Inferior parietal cortex (tissue), 1 donor: ENCODE data around the gene POLE3.
A peak's percentile ranks its signal among the peaks of the same experiment; 100 is the strongest.
"Not testable (repeated sequence)": the region's sequence is repeated elsewhere in the genome, so short reads cannot be mapped to it uniquely, and the experiment has no call there.

Experiments
- DNase-seq: peaks from one replicate; pipeline ENCODE4 v3.0.0-alpha.2; 2016; ENCODE audit errors: extremely low spot score

The POLE3 gene

DNA sequence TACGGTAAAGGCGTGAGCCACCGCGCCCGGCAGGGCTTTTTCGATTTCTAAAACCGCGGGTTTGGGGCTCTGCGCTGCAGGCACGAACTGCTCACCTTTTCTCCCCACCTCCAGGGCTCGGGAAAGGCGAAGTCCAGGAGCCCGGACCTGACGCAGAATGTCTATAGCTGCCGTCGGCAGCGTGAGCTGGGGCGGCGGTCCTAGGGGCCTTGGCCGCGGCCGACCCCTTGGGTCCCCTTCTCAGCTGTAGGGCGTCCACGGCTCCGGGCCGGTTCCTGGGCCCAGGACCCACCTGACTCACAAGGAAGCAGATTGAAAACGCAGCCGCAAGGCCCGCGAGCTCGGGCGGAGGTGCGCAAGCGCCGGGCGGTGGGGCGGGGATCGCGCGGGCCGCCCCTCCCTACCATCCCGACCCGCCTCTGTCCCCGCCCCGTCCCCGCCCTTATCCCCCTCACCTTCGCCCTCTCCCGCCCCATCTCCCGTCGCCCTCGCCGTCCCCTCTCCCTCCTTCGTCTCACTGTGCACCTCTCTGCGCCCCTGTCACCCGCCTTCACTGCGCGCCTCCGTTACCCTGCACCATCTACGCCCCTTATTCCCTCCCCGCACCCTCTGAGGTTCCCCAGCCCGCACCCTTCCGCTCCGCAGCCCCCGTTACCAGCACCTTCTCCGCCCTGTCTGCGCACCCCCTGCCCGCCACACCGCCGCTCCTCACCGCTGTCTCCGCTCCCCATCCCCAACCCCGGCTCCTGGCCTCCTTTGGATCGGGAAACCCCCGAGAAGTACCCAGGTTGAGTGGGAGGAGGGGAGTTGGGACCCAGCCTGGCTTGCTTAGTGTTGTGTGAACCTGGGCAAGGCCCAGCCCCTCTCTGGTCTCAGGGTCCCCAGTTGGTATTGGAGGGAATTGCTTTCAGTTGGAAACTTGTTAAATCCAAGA, 33.6 kb downstream of the POLE3 start, which contains the start of gene HDHD3:
Gene HDHD3 (minus strand): TSS at position 353 of the 934 bp plus-strand sequence. CDS start 2,632 bp downstream, outside the sequence.
- peak; percentile 67 for DNase-seq

DNA sequence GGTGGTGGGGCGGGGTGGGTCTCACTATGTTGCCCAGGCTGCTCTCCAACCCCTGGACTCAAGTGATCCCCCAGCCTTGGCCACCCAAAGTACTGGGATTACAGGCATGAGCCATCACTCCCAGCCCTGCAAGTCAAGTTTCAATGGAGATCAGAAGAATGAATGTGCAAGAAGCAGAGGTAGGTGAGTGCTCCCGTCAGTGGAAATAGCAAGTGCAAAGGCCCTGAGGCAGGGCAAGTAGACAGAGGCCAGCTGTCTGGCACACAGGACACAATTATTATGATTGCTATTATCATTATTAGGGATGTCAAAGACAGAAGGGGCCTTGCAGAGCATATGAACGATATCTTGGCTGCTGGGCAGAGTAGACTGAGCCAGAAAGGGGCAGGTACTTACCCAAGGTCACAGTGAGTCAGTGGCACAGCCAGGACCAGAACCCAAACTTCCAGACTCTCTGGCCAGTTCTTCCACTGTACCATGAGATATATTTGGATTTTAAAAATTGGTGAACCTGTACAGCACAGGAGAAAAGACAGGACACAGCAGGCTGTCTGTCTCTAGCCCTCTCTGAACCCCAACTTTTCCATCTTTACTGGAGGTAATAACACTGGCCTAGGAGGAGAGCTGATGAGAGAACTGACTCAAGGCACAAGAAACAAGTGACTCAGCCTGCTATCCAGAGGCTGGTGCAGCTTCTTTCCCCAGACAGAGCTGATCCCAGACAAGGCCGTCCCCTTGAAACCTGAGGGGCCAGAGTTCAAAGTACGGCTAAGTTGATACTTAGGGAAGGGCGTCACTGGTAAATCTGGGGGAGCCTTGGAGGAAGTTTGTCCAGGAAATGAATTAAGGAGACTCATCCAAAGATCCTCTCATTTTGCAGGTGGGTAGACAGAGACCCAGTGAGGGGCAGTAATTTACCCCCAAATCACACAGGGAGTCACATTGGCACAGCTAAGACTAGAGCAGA, 35.1 kb downstream of the POLE3 start:
- no peak for DNase-seq

- no peak for DNase-seq
Measured at GRCh38 chr9:113373676-113374392, 36.6 kb downstream of the POLE3 start.

DNA sequence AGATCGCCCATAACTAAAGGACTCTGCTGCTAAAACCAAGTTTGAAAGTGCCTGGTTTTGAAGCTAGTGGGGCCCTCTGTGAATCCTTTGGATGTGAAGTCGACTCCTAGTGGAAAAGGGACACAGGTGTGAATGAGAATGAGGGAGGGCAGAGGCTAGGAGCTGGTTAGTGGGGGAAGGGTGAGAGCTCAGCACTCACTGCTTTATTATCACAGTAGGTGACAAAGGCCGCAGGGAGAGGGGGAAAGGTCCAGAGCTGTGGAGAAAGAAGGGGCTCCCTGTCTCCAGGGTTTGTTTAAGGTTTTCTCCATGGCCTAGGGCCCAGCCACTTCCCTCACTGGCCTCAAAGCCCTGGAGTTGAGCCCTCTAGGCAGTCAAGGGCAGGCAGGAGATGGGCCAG, 37.2 kb downstream of the POLE3 start:
- no peak for DNase-seq

GRCh38 chr9:113372059-113372458, 38.4 kb downstream of the POLE3 start:
- no peak for DNase-seq

- DNase-seq, result no peak
Measured at GRCh38 chr9:113370806-113371325, 39.6 kb downstream of the POLE3 start.

- DNase-seq, result no peak
Measured at GRCh38 chr9:113369855-113370140, 40.7 kb downstream of the POLE3 start.

DNA sequence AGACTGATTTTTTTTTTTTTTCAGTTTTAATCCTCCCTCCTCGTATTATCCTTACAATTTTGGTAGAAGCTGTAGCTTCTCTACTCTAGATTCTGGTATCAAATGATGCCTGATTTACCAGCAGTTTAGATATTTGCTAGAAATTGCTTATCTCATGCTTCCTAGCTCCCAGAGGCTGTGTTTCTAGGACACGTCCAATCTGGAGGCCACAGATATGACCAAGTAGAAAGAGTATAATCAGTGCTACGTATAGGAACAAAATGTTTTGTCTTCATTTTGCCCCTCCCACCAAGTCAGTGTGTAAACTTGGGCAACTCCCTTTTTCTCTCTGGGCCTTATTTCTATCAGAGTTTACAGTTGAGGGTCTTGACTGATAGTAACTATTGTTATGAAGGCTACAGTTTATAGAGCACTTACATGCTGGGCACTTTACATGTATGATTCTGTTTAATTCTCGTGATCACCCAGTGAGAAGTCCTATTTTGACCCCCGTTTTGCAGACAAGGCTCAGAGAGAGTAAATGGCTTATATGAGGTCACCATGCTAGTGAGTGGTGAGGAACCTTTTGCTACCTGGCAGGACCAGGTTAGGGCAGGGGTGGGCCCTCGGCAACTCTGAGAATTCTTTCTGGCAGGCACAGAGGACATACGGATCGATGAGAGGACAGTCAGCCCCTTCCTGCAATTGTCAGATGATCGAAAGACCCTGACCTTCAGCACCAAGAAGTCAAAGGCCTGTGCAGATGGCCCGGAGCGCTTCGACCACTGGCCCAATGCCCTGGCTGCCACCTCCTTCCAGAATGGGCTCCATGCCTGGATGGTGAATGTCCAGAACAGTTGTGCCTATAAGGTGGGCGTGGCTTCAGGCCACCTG, 41.3 kb downstream of the POLE3 start:
- DNase-seq, result peak; percentile 28

DNA sequence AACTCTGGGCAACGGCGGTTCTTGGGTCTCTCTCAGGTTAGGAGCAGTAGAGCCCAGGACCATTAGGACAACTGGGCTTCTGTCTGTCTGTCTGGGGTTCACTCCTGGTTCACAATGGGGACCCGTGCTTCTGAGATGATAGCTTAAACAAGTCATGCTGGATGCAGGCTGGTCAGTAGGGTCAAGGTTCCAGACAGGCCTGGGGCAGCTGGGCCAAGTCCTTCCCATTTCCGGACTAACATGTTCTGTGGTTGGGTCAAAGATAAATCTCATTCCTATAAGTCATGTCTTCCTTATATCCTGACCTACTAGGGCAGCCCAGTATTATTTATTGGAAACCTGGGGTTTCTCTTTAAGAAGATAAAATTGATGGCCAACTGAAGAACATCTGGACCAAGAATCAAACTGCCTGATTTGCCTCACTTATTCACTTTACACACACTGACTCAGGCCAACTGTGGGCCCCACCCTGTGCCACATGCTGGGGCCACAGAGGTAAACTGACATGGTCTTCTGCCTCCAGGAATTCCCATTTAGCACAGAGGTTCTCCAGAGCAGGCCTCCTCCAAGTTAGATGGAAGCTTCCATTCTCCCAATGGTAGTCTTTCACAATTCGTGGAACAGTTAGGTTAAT, 42.0 kb downstream of the POLE3 start:
- no peak for DNase-seq

GRCh38 chr9:113365652-113366051, 44.8 kb downstream of the POLE3 start:
- DNase-seq, result not testable (repeated sequence)

- DNase-seq, result no peak
Measured at GRCh38 chr9:113364951-113365350, 45.5 kb downstream of the POLE3 start.

DNA sequence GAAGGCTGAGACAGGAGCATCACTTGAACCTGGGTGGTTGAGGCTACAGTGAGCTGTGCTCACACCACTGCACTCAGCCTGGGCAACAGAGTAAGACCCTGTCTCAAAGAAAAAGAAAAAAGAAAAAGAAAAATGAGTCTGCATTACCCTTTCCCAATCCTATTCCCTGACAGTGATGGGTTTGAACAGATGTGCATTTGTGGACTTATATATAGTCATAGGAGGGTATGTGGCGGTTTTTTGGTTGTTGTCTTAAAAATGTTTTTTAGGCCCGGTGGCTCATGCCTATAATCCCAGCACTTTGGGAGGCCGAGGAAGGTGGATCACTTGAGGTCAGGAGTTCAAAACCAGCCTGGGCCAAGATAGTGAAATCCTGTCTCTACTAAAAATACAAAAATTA, 47.1 kb downstream of the POLE3 start:
- DNase-seq, result no peak

GRCh38 chr9:113361304-113362018, 49.0 kb downstream of the POLE3 start:
- DNase-seq, result no peak

- no peak for DNase-seq
Measured at GRCh38 chr9:113360242-113360842, 50.1 kb downstream of the POLE3 start.

GRCh38 chr9:113359385-113359784, 51.1 kb downstream of the POLE3 start:
- no peak for DNase-seq
